ENCODE measurements around the gene RRBP1.

The RRBP1 gene

DNA sequence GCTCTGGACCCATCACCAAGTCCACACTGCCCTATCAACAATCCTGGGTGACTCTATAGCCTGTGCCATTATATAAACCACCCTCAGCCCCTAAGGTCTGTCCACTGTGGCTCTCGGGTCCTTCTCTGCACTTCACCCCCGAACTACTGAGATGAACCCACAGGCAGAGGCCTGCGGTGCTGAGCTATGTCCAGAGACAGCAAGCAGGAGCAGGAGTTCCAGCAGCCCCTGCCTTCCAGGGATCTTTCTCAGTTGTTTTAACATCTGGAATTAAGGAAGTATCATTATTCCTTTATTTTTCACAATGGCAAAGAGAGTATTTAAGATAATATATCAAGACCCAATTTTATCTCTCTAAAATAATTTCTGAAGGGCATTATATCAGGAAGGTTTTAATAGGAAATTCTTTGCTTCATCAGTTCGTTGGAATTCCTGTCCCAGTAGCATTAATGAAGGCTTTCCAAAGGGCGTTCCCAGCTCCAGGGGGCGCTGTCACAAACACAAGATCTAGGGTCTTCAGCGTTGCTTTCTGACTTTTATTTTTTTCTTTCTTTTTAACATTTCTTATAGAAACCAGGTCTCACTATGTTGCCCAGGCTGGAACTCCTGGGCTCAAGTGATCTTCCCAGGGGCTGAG, 27.3 kb downstream of the RRBP1 start:
- TF ChIP-seq, protein P1, sequence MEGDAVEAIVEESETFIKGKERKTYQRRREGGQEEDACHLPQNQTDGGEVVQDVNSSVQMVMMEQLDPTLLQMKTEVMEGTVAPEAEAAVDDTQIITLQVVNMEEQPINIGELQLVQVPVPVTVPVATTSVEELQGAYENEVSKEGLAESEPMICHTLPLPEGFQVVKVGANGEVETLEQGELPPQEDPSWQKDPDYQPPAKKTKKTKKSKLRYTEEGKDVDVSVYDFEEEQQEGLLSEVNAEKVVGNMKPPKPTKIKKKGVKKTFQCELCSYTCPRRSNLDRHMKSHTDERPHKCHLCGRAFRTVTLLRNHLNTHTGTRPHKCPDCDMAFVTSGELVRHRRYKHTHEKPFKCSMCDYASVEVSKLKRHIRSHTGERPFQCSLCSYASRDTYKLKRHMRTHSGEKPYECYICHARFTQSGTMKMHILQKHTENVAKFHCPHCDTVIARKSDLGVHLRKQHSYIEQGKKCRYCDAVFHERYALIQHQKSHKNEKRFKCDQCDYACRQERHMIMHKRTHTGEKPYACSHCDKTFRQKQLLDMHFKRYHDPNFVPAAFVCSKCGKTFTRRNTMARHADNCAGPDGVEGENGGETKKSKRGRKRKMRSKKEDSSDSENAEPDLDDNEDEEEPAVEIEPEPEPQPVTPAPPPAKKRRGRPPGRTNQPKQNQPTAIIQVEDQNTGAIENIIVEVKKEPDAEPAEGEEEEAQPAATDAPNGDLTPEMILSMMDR (IDR thresholded peaks at IDR 0.05; ENCODE audit: poor library complexity, severe bottlenecking) = peak; percentile 69
- H3K4me1 ChIP-seq (ENCODE audit: insufficient read depth, poor library complexity, severe bottlenecking) = no peaks in the 10 kb centered on the region
- no peak overlapping the region for H3K4me3 ChIP-seq (ENCODE audit: severe bottlenecking)
- no peak for ATAC-seq (ENCODE audit: low read depth)
- no peaks in the 10 kb centered on the region for H3K27me3 ChIP-seq (ENCODE audit: insufficient read depth, poor library complexity, severe bottlenecking)
- H3K27ac ChIP-seq (ENCODE audit: poor library complexity, severe bottlenecking) = no peak overlapping the region
- DNase-seq (ENCODE audit: low spot score) = peak; percentile 15
- no peaks in the 10 kb centered on the region for H3K9me3 ChIP-seq (ENCODE audit: severe bottlenecking)
- peaks cover 83% of the 10 kb centered on the region for H3K36me3 ChIP-seq (ENCODE audit: low read depth)

DNA sequence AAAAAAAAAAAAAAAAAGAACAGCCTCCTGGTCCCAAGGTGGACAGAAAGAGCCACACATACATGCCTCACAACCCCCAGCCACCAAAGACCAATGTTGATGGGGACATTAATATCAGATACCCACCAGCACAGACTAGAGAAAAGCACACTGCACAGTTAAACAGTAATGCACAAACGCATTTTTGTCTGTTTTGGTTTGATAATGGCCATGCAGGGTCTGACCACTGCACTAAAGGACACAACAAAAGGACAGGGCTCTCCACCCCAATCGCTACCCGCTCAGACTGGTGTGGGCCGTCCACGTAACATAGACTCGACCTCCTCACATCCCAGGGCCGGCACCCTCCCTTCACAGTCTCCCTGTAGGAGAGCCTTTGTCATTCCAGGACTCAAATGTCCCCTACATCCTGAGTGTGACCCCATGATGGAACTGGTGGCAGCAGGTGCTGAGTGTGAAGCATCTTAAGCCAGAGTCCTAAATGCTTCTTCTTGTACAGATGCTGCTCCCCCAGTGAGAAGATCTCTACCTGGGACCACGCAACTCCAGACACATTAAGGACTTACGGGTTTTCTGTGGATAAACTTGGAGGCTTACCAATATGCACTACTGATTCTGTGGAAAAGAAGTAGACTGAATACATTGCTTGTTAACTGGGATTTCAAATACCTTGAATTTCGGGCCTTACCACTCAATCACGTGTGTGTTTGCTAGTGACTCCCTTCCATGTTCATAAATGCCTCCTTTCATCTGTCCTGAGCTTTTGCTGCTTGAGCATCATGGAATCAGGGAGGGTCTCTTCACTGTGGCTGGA, 28.0 kb downstream of the RRBP1 start:
- no peaks in the 10 kb centered on the region for H3K9me3 ChIP-seq (ENCODE audit: severe bottlenecking)
- ATAC-seq (ENCODE audit: low read depth) (no peak), DNase-seq (ENCODE audit: low spot score) (peak; percentile 54)
- TF ChIP-seq, protein P1 (IDR thresholded peaks at IDR 0.05; ENCODE audit: poor library complexity, severe bottlenecking) = no peak
- H3K4me3 ChIP-seq (ENCODE audit: severe bottlenecking) = no peak overlapping the region
- H3K36me3 ChIP-seq (ENCODE audit: low read depth) = peaks cover 84% of the 10 kb centered on the region
- no peaks in the 10 kb centered on the region for H3K4me1 ChIP-seq (ENCODE audit: insufficient read depth, poor library complexity, severe bottlenecking)
- H3K27ac ChIP-seq (ENCODE audit: poor library complexity, severe bottlenecking) = no peak overlapping the region
- no peaks in the 10 kb centered on the region for H3K27me3 ChIP-seq (ENCODE audit: insufficient read depth, poor library complexity, severe bottlenecking)

DNA sequence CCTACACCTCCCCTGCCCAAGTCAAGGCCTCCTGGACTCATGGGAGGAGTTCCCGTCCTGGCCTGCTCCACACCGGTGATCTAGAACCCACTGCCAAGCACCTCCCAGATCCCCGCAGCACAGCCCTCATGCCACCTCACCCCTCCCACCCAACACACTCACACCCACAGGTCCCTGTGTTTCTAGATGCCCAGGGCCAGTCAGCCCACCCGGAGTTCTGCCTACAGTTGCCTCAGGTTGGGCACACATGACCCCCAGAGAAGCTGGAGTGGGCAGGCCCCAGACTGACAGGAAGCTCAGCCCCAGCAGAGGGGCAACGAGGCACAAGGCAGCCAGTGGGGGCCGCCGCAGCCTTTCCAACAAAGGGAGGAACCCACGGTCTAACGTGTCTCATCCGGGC, 29.6 kb downstream of the RRBP1 start:
- TF ChIP-seq, protein P1 (IDR thresholded peaks at IDR 0.05; ENCODE audit: poor library complexity, severe bottlenecking) = no peak
- Histone ChIP-seq H3K27ac (ENCODE audit: poor library complexity, severe bottlenecking) (no peak overlapping the region), H3K9me3 (ENCODE audit: severe bottlenecking) (no peaks in the 10 kb centered on the region), H3K4me1 (ENCODE audit: insufficient read depth, poor library complexity, severe bottlenecking) (no peaks in the 10 kb centered on the region), H3K36me3 (ENCODE audit: low read depth) (peaks cover 78% of the 10 kb centered on the region), H3K4me3 (ENCODE audit: severe bottlenecking) (no peak overlapping the region), H3K27me3 (ENCODE audit: insufficient read depth, poor library complexity, severe bottlenecking) (no peaks in the 10 kb centered on the region)
- ATAC-seq (ENCODE audit: low read depth) (no peak), DNase-seq (ENCODE audit: low spot score) (no peak)

DNA sequence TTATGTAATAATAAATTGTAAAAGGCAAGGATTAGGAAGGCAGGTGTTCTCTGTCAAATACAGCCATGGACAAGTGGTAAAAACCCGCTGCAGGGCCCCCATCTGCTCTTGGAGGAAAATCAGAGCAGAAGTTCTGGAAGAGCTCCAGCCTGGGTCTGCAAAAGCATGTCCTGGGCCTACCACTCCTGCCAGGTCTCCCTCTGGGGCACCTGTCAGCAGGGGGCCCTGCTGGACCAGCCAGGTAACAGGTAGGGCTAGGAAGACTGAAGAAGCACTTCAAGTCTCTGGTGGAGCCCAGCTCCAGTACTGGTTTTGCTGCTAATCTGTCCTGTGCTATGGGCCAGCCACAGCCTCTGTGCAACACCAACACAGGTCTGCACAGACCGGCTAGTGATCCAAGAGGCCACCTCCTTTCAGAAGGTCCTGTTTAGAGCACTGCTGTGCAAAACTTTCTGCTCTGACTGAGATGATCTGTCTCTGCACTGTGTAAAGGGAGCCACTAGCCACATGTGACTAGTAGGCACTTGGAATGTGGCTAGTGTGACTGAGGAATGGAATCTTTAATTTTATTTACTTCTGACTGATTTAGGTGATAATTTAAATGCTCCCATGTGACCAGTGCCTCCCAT, 30.2 kb downstream of the RRBP1 start:
- ATAC-seq (ENCODE audit: low read depth) (peak; percentile 69), DNase-seq (ENCODE audit: low spot score) (no peak)
- Histone ChIP-seq H3K36me3 (ENCODE audit: low read depth) (peaks cover 76% of the 10 kb centered on the region), H3K4me1 (ENCODE audit: insufficient read depth, poor library complexity, severe bottlenecking) (no peaks in the 10 kb centered on the region), H3K9me3 (ENCODE audit: severe bottlenecking) (no peaks in the 10 kb centered on the region), H3K27me3 (ENCODE audit: insufficient read depth, poor library complexity, severe bottlenecking) (no peaks in the 10 kb centered on the region), H3K27ac (ENCODE audit: poor library complexity, severe bottlenecking) (no peak overlapping the region), H3K4me3 (ENCODE audit: severe bottlenecking) (no peak overlapping the region)
- TF ChIP-seq, protein P1 (IDR thresholded peaks at IDR 0.05; ENCODE audit: poor library complexity, severe bottlenecking) = peak; percentile 38
